Stimulated activated CD8-positive, alpha-beta memory T cell treated with anti-CD3 and anti-CD28 coated beads, Interleukin-2, amount 100 ng/mL, for 48 hours (primary cell): ENCODE results near the gene DNAH17.
A peak's percentile ranks its signal among the peaks of the same experiment; 100 is the strongest.
"Not testable (repeated sequence)": the region's sequence is repeated elsewhere in the genome, so short reads cannot be mapped to it uniquely, and the experiment has no call there.

ENCODE experiments used
- DNase-seq, 2 donors: peaks; one replicate each; pipeline ENCODE4 v3.0.0-alpha.2; 2020; ENCODE audit warnings: low read depth in 2 of 2

Gene DNAH17

DNA sequence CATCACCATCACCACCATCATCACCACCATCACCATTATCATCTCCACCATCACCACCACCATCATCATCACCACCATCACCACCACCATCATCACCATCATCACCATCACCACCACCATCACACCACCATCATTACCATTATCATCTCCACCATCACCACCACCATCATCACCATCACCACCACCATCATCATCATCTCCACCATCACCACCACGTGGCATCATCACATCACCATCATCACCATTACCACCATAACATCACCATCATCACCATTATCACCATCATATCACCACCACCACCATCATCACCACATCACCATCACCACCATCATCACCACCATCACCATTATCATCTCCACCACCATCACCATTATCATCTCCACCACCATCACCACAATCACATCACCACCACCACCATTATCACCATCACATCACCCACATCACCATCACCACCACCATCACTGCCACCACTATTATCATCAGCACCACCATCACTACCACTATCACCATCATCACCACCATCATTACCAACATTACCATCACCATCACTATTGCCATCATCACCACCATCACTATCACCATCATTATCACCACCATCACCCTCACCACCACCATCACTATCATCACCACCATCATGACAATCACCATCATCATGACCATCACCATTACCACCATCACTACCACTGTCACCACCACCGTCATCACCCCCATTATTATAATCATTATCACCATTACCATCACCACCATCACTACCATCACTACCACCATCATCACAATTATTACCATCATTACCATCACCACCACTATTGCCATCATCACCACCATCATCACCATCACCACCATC, 99.1 kb downstream of the DNAH17 start:
- DNase-seq = no peak

DNA sequence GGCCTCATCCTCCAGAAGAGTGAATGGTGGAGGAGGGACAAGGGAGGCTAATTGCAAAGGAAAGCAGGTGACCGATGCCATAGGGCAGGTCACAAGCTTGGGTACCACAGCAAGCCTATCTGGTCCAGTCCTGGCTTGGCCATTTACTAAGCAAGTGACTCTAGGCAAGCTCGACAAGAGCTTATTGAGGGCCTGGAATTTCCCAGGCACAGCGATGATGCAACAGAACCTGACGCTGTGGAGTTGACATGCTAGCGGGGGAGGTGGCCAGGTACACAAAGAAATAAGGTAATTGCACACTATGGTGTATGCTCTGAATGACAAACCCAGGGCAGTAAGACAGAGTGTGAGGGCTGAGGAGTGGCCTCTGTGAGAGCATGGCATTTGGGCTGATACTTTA, 100.2 kb downstream of the DNAH17 start:
- DNase-seq = no peak

DNA sequence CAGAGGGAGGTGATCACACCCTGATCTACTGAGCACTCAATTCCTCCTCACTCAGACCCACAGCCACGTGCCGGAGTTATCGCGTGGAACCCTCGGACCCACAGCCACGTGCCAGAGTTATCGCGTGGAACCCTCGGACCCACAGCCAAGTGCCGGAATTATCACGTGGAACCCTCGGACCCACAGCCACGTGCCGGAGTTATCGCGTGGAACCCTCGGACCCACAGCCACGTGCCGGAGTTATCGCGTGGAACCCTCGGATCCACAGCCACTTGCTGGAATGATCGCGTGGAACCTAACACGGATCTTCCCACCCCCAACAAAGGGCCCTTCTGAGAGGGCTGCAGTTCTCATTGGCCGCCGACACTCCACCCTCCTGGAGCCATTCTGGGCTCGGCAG, 101.0 kb downstream of the DNAH17 start:
- DNase-seq = no peak

DNA sequence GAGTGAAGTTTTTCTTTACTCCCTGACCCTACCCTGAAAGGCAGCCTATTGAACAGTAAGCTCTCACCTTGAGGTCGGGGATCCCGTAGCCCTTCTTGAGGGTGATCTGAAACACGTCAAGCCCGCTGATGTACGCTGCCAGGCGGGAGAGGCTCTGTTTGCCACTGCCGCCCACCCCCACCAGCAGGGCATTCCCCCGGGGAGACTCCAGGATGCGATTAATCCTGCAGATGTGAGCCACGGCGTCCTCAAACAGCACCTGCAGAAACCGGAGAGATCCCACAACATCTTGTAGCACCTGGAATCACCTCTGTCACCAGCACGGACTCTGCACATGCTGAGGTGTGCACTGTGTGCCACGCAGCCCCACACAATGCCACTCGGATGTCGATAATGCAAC, 102.0 kb downstream of the DNAH17 start:
- no peak for DNase-seq

DNA sequence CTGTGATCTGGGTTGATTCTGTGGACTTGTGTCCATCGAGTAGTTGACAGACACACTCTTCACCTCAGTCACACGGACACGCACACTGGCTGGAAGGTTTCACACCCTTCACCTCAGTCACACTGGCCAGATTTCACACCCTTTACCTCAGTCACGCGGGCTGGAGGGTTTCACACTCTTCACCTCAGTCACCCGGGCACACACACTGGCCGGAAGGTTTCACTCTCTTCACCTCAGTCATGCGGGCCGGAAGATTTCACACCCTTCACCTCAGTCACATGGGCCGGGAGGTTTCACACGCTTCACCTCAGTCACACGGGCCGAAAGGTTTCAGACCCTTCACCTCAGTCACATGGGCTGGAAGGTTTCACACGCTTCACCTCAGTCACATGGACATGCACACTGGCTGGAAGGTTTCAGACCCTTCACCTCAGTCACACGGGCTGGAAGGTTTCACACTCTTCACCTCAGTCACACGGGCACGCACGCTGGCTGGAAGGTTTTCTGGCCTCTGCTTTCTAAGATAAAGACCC, 102.5 kb downstream of the DNAH17 start:
- peak; percentile 12 to 28 for DNase-seq

DNA sequence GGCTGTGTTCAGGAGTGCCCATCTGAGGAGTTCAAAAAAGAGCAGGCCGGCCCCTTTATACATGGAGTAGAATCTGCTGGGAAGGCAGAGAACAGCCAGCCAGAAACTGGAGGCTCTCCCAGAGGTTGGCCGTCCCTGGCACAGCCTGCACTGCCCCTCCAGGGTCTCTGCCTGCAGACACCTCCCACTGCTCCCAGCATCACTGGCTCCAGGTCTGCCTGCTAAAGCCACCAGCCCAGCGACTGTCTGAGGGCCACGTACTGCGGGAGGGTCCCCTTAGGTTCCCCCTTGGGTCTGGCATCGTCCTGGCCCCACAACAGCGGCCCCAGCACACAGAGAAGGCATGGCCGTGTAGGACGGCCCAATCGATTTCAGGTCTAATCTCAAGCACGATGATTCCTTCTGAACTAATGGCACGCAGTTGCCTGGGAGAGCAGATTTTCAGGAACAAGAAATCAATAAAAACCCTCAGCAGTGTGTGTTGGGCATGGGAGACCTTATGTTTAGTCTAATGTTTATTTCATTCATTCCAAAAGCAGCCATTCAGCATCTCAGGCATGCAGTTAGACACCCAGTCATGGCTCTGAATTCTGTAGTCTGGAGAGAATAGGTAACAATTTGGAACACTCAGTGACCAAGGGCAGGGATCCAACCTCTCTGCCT, 103.1 kb downstream of the DNAH17 start:
- no peak for DNase-seq

DNA sequence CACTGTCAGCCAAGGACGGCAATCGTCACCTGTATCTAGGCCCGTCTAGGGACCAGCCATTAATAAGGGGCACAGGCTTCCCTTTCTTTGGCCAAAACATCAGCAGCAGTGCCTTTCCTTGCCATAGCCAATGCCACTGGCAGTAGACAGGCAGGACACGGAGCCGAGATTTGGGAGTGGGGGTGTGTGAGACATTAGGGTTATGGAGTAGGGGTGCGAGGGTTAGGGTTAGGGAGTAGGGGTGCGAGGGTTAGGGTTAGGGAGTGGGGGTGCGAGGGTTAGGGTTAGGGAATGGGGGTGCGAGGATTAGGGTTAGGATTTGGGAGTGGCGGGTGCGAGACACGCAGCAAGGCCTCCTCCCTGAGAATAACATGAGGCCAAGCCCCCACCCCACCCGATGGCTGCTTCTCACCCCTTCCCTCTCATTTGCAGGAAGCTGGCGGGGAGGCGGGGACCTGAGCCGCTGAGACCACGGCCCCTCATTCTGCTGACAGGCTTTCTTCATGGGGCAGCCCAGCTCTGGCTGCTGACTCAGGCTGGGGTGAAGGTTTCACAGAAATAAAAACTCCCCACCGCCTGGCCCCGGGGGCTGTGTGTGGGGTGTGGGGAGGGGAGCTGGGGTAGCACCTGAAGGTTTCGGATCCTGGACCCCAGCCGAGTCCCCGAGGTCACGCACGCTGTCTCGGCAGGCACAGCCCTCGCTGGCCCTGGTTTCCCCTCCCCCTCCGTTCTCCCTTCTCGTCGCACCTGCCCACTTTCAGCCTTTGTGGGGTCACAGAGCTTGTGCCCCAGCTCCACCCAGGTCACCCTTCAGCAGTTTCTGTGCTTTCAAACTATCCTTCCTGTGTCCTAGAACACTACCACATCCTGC, 104.9 kb downstream of the DNAH17 start:
- no peak for DNase-seq

DNA sequence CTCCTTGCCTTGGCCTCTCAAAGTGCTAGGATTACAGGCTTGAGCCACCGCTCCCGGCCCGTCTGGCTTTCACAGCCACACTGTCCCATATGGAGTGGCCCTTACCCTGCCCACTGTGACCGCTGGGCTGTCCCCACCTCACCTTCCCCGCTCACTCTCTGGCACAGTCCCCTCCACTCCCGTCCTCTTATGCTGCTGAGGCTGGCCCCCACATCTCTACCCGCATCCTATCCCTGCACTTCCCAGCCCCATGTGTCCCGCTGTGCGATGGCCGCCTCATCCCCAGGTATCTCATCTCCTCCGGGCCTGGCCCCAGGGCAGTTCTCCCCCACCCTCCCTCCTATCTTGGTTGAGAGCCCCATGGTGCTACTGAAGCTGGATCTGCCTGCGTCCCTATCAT, 105.6 kb downstream of the DNAH17 start:
- no peak for DNase-seq

DNA sequence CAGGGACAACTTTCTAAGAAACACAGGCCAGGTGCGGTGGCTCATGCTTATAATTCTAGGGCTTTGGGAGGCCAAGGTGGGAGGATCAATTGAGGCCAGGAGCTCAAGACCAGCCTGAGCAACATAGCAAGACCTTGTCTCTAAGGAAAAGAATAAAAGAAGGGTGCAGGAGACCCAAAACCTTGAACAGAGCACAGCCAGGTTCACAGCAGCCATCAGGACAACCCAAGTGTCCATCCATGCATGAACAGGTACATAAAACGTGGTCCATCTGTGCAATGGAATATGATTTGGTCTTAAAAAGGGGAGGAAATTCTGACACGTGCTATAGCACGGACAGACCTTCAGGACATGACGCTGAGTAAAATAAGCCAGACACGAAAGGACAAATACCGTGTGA, 107.8 kb downstream of the DNAH17 start:
- no peak for DNase-seq

DNA sequence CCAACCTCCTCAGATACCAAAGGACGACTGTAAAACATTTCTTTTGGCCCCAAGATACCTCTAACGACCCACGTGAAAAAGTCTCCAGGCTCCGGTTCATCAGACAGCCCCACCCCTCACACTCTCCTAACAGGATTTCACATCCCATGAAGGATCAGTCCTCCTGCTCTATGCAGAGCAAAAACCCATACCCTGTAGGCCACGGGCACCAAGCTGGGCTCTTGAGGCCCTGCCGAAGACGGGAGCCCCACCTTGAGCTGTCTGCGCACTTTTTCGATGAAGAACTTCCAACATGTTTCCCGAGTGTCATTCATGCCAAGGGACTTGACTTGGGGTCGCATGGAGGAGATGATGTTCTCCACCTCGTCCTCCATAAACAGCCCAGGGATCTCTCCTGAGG, 108.8 kb downstream of the DNAH17 start:
- no peak for DNase-seq

DNA sequence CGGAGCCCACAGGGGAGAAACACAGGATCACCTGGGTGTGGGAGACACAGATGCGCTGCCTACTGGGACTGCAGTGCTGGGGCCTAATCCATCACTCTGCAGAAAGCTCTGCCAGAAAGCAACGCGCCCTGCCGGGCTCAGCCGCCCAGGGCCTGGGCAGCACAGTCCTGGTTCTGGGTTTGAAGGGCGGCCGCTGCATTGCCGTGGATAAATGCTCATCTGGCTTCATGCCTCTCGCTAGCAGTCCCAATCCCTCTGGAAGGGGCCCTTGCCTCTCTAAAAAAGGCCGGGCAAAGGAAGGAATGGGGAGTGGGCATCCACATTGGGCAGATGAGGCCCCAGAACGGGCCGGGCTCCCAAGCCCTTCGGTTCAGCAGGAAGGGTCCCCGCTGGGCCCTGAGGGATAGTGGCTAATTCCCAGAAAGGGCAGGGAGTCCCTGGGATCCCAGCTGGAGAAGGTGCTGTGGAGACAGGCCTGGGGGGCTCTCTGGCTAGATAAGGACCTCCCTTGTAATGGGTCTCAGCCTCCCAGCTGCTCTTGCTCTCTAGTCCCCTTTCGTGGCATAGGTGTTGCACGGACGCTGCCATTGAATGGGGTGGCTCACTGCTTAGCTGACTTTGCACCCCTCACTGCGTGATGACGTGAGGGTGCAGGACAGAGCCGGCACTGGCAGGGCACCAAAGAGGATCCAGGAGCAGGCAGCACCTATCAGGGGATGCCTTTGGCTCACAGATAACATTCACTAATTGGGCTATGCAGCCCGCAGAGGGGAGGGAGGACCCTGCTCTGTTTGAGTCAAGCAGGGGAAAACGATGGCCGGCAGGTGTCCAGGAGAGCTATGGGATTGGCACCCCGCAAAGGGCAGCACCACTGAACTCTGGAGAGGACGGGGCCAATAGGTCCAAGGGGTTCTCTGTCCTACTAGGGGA, 110.1 kb downstream of the DNAH17 start:
- DNase-seq = no peak

DNA sequence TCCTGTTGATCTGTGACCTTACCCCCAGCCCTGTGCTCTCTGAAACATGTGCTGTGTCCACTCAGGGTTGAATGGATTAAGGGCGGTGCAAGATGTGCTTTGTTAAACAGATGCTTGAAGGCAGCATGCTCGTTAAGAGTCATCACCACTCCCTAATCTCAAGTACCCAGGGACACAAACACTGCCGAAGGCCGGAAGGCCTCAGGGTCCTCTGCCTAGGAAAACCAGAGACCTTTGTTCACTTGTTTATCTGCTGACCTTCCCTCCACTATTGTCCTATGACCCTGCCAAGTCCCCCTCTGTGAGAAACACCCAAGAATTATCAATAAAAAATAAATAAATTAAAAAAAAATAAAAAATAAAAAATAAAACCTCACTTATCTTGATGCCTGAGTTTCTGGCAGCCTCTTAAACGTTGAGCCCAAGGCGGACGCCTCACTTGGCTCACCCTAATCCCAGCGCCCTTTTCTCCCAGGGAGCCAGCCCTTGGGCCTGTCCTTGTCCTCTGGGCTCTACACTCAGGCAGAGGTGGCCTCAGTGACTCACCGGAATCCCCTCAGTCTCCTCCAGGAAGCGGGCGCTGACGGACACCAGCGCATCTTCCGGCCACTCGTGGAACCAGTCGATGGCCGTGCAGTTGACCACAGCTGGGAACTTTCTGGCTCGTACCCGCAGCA, 110.9 kb downstream of the DNAH17 start:
- not testable (repeated sequence) for DNase-seq

DNA sequence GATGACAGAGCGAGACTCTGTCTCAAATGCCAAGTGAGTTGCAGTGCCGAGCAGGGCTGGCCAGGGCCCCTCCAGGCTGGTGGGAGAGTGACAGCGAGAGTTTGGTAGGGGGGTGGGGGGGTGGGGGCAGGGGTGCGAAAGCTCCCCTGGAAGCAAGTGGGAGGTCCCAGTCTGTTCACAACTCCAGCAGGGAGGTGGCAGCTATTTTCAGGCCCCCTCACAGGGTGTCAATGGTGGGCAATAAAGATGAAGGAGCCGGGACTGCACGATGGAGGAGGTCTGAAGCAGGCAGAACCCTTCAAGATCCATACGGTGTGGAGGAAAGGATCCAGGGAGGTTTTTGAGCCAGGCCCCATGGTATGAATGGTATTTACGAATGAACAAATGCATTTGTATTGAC, 115.0 kb downstream of the DNAH17 start:
- DNase-seq = no peak

DNA sequence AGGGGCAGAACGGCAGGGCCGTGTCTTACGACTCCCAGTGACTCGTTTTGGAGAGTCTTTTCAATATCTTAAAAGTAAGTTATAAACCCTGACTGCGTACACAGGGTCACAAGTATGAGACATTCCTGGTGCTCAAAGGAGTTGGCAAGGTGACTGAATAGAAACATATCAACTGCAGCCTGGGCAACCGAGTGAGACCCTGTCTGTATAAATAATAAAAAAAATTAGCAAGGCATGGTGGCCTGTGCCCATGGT, 115.5 kb downstream of the DNAH17 start:
- no peak for DNase-seq

DNA sequence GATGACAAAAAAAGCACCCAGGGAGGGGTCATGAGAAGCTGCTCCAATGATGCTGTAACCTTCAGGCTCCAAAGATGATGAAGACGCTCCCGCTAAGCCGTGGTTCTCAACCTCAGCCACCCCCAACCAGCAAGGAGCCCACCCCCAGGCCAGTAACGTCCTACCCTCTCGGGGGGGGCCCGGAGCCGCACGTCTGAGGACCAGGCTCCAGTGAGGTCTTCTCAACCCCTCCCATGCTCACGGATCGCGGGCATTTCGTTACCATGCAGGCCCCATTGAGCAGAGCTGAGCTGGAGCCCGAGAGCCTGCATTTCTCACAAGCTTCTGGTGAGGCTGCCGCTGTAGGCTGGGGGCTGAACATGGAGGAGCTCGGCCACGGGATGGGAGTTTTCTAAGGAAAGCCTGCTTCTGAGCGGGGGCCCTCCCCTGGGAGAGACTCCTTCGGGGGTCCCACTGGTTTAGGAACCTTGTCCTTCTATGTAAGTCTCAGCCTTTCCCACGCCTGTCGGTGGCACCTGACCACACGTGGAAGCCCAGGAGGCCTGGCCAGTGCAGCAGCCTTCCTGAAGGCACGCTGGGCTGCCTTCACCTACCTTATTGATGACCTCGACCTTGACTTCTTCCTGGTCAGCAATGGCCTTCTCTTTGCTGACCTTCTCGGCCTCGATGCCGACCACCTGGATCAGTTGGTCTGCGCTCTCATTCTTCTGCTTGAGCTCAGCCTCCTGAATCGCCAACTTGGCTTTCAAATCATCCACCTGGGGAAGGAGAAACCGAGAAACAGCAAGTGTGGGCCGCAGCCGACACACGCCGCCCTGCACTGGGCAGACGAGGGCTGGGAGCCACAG, 116.0 kb downstream of the DNAH17 start:
- no peak for DNase-seq

DNA sequence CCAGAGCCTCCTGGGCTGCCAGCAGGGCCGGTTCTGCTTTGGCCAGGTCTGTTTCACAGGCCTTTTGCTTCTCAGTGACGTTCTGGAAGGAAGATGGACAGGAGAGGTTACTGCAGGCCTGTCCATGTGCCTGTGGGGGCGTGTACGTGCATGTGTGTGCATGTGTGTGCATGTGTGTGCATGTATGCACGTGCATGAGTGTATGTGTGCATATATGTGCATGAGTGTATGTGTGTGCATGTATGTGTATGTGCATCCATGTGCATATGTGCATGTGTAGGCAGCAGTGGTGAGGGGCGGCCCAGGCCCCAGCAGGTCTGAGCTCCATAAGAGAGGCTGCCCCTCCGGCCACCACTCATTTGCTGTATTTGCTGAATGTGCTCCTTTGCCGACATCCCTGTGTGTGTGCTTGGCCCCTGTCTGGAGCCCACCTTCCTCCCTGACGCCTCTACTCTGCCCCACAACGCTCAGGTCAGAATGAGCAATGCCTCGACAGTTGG, 117.0 kb downstream of the DNAH17 start:
- DNase-seq = no peak

DNA sequence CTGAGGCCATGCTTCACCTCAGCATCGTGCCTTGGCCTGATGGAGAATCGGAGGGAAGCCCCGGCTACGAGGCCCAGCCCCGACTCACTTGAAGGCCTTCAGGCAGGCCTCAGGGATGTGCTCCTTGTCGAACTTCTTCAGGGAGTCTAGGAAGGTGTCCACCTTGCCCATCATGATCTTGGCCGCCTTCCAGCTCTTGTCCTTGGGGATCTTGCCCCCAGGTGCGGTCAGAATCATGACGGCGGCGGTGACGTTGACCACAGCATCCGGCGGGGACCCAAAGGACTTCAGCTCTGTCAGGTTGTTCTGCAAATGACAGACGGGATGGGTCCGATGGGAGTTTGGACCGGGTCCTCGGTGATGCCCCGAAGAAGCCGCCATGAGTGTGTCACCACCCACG, 117.5 kb downstream of the DNAH17 start:
- no peak for DNase-seq

DNA sequence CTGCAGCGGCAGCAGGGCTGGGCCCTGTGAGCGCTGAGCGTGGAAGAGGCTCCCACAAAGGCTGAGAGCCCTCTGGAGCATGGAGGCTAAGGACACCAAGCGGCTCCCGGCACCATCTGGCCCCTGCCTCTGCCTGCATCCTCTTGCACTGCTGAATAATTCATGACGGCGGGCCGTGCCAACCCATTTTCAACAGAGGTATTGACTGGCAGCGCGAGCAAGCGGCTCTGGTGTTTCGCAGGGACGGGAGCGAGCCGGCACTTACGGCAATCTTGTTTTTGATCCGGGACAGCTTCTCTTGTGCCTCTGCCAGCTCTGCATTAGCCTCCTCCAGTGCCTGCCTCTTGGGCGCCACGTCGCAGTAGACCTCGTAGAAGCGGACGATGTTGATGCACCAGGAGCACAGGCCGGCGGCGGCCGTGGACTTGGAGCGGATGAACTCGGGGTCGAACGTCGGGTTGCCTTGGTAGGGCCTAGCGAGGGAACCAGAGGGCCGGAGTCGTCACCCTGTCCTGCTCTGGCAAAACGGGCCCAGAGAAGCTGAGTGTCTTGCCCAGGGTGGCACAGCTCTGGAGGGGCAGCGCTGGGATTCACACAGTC, 118.4 kb downstream of the DNAH17 start:
- no peak for DNase-seq

DNA sequence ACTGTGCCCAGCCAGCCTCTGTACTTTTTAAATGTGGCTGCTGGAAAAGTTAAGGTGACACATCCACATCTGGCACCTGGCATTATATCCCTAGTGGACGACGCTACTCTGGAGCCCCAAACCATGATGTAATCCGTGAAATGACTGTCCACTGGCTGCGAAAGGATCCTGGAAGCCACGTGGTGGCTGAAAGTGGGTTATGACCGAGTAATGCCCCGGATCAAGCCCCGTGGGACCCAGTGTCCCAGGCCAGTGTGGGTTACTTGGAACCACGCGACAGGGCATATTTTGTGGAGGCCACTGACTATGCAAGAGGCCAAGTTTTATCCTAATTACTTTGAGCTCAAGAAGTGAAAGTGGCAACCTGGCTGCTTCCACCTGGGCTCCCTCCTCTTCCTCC, 119.1 kb downstream of the DNAH17 start:
- DNase-seq = no peak
